HG03575 (cell line): ENCODE measurements around the gene RNF208.

Source experiments
- ATAC-seq: cut with Tn5 transposase; IDR thresholded peaks from one replicate; pipeline ENCODE4 v1.9.1; 2021; ENCODE audit not compliant: unreplicated experiment, insufficient number of reproducible peaks, low FRiP score; ENCODE audit errors: extremely low read depth

Gene RNF208

DNA sequence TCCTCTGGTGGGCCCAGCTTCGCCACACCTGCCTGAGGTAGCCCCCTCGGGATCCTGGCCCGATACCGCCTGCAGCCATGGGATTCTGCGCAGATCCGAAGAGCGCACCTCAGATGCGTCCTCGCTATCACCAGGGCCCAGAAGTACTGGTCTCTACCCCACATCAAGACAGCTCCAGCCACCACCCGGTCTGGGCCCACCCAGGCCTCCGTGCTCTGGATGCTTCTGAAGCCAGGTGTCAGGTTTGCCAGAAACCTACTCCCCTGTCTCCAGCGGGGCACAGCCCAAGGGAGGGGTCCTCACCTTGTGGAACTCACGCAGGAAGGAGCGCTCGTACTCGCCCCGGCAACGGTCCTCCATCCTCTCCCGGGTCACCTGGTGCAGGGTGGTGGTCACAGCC lies 36.1 kb downstream of the RNF208 start:
- no peak for ATAC-seq

DNA sequence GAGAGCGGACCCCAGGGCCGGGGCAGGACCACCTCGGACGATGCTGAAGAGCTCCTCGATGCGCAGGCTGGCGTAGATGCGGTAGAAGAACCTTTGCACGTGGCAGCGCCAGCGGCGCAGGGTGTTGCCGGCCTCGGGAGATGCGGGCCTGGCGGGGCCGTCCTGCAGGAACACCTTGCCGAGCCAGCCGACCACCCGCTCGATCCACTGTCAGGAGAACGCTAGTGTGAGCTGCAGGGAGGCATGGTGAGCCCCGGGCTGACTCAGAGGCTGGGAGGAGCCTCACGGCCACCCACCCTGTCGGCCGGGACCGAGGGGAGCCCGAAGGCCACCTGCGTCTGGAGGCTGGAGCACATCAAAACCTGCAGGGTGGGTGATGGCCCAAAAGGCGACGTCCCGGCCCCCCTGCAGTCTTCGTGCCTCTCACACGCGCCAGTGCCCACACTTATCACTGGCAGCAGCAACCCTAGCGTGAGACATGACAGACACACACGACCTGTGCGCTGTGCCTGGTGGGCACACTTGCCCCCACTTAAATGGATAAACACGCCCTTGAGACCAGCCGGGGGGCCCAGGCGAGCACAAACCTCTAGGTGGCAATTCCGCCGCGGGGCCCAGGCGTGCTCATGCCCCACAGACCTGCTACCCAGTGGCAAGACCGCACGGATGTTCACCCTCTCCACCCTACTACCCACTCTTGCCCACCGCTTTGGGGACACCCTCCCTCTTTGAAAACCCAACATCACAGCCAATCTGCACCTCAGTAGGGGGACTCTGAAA lies 37.0 kb downstream of the RNF208 start:
- ATAC-seq, result no peak

DNA sequence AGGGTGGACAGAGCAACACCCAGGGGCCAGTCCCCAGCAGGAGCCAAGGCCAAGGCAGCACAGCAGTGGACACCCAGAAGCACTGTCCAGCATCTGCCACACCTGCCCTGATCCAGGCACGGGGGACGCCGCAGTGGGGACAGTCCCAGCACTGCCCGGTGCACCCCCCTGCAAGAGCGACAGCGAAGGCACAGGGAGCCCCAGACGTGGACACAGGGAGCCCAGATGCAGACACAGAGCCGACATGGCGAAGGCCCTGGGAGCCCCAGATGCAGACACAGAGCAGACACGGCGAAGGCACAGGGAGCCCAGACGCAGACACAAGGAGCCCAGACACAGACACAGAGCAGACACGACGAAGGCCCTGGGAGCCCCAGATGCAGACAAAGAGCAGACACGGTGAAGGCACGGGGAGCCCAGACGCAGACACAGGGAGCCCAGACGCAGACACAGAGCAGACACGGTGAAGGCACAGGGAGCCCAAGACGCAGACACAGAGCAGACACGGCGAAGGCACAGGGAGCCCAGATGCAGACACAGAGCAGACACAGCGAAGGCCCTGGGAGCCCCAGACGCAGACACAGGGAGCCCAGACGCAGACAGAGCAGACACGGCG lies 38.0 kb downstream of the RNF208 start:
- no peak for ATAC-seq

DNA sequence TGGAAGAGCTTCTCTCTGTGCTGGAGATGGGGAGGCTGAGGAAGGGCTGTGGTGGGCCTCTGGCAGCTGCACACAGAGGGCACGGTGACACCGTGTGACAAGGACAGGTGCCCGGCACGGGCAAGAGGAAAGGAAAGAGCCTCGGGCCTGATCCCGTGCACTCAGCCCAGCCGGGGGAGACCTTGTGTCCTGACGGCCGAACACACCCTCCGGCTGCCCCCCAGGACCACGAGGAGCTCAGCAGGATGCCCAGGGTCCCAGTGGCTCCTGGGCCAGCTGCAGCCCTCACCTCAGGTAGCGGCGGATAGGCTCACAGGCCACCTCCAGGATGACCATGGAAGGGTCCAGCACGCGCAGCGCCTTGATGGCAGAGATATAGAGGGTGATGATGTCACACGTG lies 39.2 kb downstream of the RNF208 start:
- ATAC-seq, result no peak

DNA sequence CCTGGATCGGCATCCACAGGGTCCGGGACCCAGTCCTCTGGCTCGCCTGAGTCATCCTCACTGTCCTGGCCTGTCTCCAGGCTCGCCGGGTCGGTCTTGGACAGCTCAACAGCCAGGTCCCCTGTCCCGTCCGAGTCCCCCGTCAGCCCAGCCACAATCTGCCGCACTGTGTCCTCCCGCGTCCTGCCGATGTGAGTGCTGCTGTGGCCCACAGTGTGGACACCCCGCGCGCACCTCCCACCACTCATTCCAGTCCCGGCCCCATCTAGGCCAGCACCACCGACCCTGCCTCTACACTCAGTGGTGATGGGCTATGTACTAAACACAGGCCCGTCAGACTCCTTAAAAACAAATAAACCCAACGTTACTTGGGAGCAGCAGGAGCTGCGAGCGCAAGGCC lies 40.4 kb downstream of the RNF208 start:
- no peak for ATAC-seq

DNA sequence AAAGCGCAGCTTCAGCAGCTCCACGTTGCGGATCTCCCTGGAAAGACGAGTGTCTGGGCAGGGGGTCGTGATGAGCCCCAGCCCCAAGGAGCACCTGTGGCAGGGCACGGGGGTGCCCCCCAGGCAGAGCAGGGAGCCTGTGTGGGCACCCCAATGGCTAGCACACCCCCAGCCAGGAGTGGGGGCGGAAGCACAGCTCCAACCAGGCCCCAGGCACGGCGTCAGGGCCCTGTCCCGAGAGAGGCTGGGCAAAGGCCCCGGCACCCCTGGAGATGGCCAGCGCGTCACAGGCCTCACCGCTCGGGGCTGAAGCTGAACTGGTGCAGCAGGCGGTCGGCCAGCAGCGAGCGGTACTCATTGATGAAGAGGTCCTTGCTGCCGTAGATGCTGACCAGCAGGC lies 41.5 kb downstream of the RNF208 start:
- no peak for ATAC-seq

DNA sequence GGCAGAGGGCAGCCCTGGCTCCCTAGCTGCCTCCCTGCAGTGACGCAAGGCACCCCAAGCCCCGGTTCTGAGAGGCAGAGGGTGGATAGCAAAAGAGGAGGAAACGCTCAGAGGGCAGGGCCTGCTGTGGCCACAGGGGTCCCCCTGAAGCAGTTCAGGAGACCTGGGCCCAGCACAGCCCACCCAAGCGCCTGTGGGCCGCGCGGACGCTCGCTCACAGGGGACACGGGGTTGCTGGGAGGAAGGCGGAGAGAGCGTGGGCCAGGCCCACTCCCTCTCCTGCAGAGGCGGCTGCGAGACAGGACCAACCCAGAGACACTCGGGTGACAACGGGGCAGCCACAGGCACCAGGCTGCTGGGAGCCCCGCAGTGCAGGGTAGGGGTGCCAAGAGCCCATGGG lies 42.3 kb downstream of the RNF208 start:
- ATAC-seq, result no peak

DNA sequence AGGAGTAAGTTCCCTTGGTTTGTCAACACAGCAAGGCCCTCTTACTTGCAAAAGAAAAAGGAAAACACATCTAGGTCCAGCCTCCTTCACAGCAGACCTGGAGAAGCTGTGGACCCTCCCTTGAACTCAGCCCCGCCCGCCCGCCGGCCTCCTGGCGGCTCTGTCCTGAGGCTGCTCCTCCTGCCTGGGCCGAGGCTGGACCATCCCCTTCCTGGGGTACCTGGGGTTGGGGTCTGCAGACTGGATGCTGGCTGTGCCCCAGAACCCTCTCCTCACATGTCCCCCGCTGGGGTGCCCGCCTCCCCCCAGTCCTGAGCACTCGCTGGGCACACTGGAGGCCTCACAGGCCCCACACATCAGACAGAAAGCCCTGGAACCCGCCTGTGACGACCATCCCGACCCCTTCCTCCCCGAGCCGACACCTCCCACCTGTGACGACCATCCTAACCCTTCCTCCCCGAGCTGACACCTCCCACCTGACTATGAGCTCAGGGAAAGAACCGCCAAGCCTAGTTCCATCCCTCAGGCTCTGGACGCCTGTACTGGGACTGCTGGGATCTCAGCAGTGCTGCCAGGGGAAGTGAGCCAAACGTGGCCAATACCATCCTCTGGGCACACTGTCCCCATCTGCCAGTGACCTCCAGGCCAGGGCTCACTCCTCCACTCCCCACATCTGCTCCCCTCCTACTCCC lies 43.0 kb downstream of the RNF208 start:
- no peak for ATAC-seq

DNA sequence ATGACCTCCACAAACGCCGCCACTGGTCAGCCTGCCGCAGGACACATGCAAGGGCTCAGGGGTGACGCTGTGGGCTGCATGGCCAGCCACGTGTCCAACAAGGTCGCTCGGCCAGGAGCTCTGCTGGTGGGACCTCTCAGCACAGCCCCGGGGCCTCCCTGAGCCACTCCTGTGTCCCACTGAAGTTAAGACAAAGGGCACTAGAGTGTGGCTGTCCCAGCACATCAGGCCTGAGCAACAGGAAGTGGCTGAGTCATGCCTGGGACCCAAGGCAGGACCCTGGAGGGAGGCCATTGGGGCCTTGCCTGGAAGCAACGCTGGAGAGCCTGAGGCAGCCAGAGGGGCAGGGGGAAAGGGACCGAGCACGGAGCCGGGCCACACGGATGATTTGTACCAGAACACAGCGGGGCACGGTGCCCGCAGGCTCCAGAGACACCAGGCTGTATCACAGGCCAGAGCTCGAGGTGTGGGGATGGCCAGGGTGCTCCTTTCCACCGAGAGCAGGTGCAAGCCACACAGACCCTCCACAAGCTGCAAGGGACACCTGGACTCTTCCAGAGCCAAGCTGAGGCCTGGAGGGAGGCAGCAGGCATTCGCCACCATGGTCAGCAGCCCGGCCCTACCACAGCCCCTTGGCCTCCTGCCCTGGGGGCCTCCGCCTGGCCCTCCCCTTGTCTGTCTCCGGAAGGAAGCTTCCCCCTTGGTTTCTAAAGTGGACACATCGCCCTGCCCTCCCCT lies 43.7 kb downstream of the RNF208 start:
- no peak for ATAC-seq

DNA sequence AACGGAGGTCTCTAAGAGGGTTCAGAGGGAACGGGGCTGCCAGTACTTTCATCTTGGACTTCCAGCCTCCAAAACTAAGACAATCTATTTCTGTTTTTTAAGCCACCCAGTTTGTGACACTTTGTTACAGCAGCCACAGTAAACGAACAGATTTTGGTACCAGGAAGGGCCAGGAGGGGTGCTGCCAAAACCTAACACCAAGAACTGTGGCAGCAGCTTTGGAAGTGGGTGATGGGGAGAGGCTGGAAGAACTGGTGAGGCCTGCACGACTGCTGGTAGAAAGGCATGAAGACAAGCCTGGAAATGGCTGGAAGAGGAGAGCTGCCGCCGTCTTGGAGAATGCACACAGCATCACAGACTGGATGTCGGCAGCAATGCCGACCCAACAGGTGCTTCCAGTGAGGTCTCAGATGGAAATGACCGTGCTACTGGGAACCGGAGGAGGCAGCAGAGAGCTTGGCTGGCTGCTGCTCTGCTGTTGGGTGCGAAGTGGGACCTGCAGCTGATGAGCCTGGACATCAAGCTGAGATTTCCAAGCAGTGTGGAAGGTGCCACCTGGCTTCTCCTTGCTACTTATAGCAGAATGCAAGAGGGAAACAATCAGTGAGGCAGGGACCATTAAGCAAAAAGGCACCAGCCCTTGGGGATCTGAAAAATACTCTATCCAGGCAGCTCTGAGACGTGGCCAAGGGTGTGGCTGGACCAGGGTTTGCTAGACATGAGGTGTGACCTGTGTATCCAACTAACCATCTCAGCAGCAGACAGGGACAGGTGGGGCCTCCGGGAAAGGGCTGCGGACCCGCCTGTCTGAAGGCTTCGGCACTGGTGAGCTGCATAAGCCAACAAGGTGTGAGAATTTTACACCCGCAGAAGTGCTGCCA lies 45.5 kb downstream of the RNF208 start:
- no peak for ATAC-seq

DNA sequence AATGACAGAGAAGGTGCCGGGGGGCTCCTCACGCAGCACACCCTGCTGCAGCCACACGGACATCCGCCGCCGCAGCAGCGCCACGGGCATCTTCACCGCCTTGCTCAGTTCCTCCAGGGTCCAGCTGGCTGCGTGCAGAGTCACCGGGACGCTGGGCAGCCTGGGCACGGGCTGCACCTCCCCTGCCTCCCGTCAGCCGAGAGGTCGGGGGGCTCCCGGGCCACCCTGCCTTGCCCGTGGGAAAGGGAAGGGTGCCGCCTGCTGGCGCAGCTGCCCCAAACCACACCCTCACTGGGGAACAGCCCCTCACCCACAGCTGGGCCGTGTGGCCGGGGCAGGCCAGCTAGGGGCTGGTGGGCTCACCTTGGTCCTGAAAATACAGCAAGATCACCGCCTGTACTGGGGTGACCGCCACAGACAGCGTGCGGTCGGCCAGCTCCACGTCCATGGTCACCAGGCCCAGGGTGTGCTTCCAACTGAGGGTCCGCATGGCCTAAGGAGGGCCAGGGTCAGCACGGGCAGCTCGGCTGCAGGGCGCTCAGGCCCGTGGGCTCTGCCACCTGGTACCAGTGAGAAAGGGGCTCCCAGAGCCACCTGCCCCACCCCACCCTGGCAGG lies 46.6 kb downstream of the RNF208 start:
- ATAC-seq, result no peak

DNA sequence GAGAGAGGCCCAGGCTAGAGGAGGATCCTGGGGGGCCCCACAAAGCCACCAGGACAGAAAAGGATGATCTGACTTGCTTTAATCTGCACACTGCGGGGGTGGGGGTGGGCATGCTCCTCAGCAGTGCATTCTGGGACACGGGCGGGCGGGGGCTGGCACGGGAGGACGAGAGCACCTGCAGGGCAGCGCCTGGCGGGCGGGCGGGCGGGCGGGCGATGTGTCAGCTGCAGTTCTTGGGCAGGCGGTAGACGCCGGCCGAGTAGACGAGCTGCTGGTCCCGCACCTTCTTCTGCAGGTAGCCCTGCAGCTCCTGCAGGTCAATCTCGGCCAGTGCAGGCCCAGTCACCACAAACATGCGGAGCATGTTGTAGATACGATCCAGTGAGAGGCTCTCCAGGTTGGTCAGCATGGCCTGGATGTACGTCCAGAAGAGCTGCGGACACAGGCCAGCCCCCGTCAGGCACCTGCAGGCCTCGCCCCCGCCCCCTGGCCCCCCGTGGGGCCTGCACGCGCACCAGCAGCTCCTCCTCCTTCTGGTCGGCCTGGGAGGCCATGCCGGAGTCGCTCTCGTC lies 47.2 kb downstream of the RNF208 start:
- no peak for ATAC-seq

DNA sequence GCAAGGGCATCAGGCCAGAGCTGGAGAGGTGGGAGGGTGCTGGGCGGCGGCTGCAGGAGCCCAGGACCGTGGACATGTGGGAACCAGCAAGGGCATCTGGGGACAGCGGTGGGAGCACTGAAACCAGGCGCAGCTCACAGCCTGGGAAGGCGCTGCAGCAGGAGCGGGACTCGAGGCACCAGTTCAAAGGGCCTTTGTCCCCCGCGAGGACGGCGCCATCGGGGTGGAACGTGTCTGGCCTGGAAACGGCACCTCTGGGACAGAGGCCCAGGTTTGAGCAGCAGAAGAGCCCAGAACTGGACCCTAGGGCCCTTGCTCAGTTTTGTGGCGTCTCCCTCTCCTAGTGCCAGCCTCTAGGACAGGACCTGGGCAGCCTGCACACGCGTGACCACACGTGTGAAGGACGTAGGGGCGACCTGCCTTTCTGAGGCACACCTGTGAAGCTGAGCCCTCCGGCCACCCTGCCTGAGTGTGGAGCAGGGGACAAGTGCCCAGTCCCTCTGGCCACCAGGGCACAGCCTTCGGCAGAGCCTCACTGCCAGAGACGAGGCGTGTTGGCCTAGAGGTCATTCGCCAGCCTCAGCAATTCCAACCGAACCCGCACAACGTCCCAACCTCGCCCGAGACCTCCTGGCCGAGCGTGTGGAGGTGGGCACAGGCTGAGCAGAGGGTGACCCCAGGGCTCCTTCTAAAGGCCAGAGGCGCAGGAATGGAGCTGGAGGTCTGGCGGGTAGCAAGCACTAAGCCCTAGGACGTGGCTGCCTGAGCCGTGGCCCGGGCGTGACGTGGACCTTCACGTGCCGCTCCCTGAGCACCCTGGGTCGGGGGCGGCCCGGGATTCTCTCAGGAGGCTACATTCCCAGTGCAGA lies 48.0 kb downstream of the RNF208 start:
- no peak for ATAC-seq

DNA sequence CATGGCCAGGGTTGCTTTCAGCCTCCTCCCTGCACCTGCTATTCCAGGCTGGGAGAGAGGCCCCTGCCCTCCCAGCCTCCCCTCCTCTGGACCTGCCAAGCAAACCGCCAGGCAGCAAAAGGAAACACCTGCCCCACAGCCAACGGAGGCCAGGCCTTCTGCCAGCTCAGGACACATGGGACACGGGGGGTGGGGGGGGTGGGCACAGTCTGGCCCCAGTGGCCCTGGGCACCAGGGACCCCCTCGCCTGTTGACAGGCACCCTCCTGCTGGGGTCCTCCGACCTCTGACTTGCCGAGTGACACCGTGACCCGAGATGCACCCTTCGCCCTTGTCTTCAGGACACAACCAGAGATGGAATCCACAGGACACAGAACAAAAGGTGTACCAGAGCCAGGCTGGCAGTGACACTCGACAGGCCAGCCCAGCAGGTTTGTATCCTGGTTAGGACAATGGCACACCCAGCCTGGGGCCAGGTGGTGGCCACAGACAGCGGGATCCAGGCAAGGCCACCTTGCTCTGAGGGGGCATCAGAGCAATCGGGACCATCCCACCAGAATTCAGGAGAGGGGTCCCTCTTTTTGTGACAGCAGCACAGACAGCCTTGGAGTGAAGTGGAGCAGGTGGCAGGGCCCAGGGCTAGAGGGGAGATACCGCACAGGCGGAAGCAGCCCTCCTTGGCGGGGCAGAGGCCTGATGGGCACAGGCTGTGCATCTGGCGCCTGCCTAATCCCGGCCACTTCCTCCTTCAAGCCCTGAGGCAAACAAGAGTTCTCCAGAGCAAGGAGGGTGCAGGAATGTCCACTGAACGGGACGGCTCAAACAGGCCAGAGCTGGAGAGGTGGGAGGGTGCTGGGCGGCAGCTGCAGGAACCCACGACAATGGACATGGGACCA lies 48.9 kb downstream of the RNF208 start:
- ATAC-seq, result no peak

DNA sequence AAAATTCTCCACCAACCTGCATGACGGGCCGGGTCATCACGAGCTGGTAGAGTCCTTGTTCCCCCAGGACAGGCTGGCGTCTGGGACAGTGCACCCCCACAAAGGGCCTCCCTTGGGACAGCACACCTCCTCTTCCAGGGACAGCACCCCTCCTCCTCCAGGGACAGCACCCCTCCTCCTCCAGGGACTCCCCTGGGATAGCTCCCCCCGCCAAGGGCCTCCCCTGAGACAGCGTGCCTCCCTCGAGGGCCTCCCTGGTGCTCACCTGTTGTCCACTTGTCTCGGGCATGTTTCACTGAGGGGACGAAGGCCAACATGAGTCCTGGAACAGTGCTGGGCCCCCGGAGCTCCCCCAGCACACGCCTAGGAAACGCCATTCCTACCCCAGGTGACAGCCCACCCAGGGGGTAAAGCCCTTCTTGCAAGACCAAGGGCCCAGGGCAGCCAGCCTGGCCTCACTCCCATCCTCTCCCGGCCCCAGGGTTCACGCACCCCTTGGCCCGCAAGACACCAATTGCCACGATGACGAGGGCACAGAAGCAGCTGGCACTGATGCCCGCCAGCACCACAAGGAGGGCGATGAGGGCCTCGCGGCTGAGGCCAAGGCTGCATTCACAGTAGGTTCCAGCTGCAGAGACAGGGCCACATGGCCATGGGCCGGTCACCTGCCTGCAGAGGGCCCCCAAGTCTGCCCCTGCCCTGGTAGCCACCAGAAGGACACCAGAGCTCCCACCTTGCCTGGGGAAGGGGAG lies 50.7 kb downstream of the RNF208 start:
- ATAC-seq, result no peak
